Prostate gland (tissue), 2 donors: ENCODE measurements around the gene CCDC127.

ENCODE experiments used
- POLR2A ChIP-seq: fragments of 450-650 bp; IDR thresholded peaks from one replicate; pipeline ENCODE4 v1.6.1; 2016; ENCODE audit warnings: antibody characterized with exemption, mild to moderate bottlenecking
- POLR2AphosphoS5 ChIP-seq: sonication (generic); formaldehyde crosslinking; IDR thresholded peaks from one replicate; pipeline ENCODE4 v1.6.1; 2017; ENCODE audit warnings: antibody characterized with exemption
- TF ChIP-seq, protein P1 (sequence below), 4 experiments: fragments of 200-600 bp in 2 of 4; fragments of 450-650 bp in 2 of 4; sonication (generic) in 2 of 4; IDR thresholded peaks; 1 replicate in 3 of 4; 2 replicates in 1 of 4; pipeline ENCODE4 v1.5.1; 2016 to 2019; ENCODE audit warnings: antibody characterized with exemption in 4 of 4, mild to moderate bottlenecking in 2 of 4, moderate library complexity in 2 of 4

DNA sequence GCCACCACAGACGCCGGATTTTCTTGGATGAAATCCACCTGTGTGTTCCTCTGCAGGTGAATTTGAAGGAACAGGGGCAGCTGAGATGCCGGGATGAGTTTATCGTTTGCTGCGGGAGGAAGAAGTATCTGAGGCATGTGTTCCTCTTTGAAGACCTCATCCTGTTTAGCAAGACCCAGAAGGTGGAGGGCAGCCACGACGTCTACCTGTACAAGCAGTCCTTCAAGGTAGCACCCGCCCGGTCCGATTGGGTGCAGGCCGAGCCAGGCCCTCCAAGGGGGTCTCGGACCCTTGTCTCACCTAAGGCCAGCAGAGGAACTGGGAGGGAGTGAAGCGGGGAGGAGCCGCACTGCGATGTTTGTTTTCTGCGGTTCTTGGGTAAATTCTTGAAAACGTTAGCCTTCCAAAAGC is 45.1 kb downstream of the CCDC127 start:
- TF ChIP-seq, protein P1, sequence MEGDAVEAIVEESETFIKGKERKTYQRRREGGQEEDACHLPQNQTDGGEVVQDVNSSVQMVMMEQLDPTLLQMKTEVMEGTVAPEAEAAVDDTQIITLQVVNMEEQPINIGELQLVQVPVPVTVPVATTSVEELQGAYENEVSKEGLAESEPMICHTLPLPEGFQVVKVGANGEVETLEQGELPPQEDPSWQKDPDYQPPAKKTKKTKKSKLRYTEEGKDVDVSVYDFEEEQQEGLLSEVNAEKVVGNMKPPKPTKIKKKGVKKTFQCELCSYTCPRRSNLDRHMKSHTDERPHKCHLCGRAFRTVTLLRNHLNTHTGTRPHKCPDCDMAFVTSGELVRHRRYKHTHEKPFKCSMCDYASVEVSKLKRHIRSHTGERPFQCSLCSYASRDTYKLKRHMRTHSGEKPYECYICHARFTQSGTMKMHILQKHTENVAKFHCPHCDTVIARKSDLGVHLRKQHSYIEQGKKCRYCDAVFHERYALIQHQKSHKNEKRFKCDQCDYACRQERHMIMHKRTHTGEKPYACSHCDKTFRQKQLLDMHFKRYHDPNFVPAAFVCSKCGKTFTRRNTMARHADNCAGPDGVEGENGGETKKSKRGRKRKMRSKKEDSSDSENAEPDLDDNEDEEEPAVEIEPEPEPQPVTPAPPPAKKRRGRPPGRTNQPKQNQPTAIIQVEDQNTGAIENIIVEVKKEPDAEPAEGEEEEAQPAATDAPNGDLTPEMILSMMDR (IDR thresholded peaks at IDR 0.05), result no peak
- TF ChIP-seq POLR2A (no peak), POLR2AphosphoS5 (no peak)
